ENCODE measurements around the gene MLN.

Gene MLN

GRCh38 chr6:33752646-33753015, 51.2 kb downstream of the MLN start:
- no peak for DNase-seq (ENCODE audit: low read depth in 2 of 2)

DNA sequence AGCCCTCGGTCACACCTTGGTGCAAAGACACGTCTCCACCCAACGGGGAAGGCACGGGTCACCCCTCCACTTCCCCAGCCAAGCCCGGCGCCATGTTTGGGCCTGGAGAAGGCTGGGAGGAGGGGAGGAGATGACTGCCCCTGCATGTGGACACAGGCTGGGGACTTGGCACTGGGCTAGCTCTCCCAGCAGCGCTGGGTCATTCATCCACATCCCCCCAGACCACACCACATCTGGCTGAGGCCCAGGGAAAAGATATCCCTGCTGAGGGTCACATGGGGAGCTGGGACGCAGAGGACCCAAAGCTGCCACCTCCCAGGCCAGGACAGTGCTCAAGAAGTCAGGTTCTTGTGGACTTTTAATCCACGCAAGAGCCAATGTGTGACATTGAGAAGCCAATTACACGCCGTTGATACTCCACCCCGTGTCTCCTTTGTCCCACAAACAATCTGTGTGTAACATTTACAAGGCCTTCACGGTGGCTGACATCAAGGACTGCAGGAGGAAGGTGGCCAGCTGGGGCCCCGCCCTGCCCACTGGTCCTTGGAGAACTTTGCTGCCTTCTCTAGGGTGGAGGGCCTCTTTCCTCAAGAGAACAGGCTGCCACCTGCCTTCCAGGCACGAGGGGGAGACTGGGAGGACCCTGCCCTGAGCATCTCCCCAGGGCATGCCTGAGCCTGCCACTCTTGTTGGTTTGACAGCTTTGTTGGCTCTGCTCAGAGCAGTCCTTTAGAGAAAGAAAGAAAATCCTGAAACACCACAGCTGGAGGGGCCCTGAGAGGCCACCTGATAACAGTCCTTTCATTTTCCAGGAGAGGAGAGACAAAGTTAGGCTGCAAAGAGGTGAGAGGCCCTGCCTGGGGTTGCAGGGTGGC, 51.8 kb downstream of the MLN start:
- no peak for DNase-seq (ENCODE audit: low read depth in 2 of 2)

DNA sequence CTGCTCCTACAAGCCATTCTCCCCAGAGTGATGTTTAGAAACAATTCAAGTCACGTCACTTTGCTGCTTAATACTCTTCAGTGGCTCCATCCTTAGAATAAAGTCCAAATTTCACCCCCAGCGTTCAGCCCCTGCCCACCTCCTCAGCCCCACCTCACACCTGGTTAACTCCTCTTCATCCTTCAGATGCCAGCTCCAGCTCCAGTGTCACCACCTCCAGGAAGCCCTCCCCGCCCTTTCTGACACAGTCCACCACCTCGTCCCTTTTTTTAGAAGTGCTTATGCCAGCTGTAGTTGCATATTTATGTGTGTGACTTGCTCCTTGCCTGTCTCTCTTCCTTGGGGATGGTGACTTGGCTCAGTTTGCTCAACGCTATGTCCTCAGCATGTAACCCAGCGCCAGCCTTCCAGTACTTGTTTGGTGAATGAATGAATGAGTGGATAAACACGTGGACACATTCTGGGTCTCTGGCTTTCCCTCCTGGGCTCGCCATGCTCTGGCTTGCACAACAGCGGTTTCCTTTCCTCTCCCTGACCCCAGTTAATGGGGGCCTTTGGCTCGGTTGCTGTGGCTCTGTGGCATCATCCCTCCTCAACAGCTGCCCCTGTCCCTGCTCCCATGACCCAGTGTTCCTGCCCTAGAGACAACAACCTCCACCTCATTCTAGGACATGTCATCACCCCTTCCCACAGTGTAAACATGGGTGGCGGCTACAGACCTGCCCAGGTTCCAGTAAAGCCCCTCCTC, 53.4 kb downstream of the MLN start:
- no peak for DNase-seq (ENCODE audit: low read depth in 2 of 2)

GRCh38 chr6:33749401-33749800, 54.4 kb downstream of the MLN start:
- DNase-seq (ENCODE audit: low read depth in 2 of 2) = no peak

DNA sequence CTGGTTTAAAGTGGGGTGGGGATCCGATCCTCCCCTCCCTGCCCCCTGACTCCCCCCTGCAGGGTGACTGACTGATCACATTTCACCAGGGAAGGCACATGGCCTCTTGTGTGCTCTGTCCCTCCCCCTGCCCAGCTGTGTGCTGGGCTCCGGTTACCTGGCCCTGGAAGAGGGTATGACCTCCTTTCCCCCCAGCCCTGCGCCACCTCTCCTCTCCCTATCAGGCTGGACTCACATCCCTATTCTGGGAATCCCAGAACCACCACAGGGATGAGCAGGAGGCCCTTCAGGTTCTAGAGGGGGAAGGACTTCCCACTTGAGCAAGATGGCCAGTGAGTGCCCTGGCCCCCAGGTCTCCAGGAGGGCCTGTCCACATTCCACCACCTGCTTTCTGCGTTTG, 55.0 kb downstream of the MLN start:
- no peak for DNase-seq (ENCODE audit: low read depth in 2 of 2)

GRCh38 chr6:33747823-33748222, 56.0 kb downstream of the MLN start:
- no peak for DNase-seq (ENCODE audit: low read depth in 2 of 2)

GRCh38 chr6:33746651-33747100, 57.1 kb downstream of the MLN start, which contains the start of gene IP6K3:
Gene IP6K3 (minus strand): TSS chr6:33746905. CDS start chr6:33735476, 11,429 bp downstream.
- no peak for DNase-seq (ENCODE audit: low read depth in 2 of 2)

DNA sequence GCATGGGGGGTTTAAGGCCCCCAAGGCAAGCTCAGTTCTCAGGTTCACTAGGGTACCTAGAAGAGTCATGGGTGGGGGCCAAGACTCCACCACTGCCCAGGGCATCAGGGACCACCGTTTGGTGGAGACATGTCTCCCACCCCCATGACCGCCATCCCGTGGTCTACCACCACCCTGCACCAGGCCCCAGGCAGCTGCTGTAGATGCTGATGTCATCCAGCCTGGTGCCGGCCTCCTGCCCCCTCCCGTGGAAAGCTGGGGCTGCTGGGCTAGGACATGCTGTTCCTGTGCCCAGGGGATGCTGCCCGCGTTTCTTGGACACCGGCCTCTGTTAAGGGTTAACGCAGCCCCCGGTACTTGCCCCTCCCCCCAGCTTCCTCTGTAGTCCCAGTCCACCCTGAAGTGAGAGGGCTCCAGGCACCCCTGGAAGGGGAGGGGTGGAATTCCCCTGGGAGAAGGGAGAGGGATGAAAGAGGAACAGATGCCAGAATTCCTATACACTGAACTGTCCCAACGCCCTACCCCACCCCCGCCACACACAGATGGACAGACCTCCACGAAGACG, 57.7 kb downstream of the MLN start:
- no peak for DNase-seq (ENCODE audit: low read depth in 2 of 2)

- no peak for DNase-seq (ENCODE audit: low read depth in 2 of 2)
Measured at GRCh38 chr6:33745548-33745947, 58.3 kb downstream of the MLN start.

- DNase-seq (ENCODE audit: low read depth in 2 of 2) = no peak
Measured at GRCh38 chr6:33744895-33745546, 58.8 kb downstream of the MLN start.

Measured in stimulated activated CD4-positive, alpha-beta T cell treated with anti-CD3 and anti-CD28 coated beads, Interleukin-1b, Interleukin-23, amount 100 ng/mL, for 4 hours (primary cell).